Measurements from ENCODE around the gene FOXJ3.

Gene FOXJ3

GRCh38 chr1:42335050-42335808 lies at the start of gene FOXJ3:
Gene FOXJ3 (minus strand): TSS chr1:42335235. CDS start chr1:42311093, 24,142 bp downstream.
- peak; percentile 92 for DNase-seq

- no peak for DNase-seq
Measured at GRCh38 chr1:42381280-42381673, 46.2 kb upstream of the FOXJ3 start.

- peak; percentile 17 for DNase-seq
Measured at GRCh38 chr1:42380586-42381279, 45.7 kb upstream of the FOXJ3 start, which contains the start of gene RIMKLA. Gene RIMKLA (plus strand): TSS chr1:42380792. CDS start chr1:42380935, 143 bp downstream.

- no peak for DNase-seq
Measured at GRCh38 chr1:42379794-42380585, 45.0 kb upstream of the FOXJ3 start.

- no peak for DNase-seq
Measured at GRCh38 chr1:42372796-42373195, 37.8 kb upstream of the FOXJ3 start.

GRCh38 chr1:42370876-42371549 lies 36.0 kb upstream of the FOXJ3 start:
- DNase-seq = no peak

GRCh38 chr1:42369471-42369870 lies 34.4 kb upstream of the FOXJ3 start:
- no peak for DNase-seq

- no peak for DNase-seq
Measured at GRCh38 chr1:42368096-42368795, 33.2 kb upstream of the FOXJ3 start.

GRCh38 chr1:42365118-42365517 lies 30.1 kb upstream of the FOXJ3 start:
- no peak for DNase-seq

- no peak for DNase-seq
Measured at GRCh38 chr1:42364542-42364941, 29.5 kb upstream of the FOXJ3 start.

- no peak for DNase-seq
Measured at GRCh38 chr1:42364089-42364488, 29.1 kb upstream of the FOXJ3 start.

- no peak for DNase-seq
Measured at GRCh38 chr1:42359466-42359865, 24.4 kb upstream of the FOXJ3 start.

- DNase-seq = no peak
Measured at GRCh38 chr1:42358791-42359190, 23.8 kb upstream of the FOXJ3 start.

- no peak for DNase-seq
Measured at GRCh38 chr1:42350086-42350485, 15.1 kb upstream of the FOXJ3 start.

- DNase-seq = no peak
Measured at GRCh38 chr1:42348498-42348897, 13.5 kb upstream of the FOXJ3 start.

GRCh38 chr1:42343049-42343448 lies 8.0 kb upstream of the FOXJ3 start:
- no peak for DNase-seq

GRCh38 chr1:42340901-42341300 lies 5.9 kb upstream of the FOXJ3 start:
- DNase-seq = no peak

GRCh38 chr1:42340093-42340492 lies 5.1 kb upstream of the FOXJ3 start:
- no peak for DNase-seq

GRCh38 chr1:42336978-42337377 lies 1.9 kb upstream of the FOXJ3 start:
- DNase-seq = no peak

- no peak for DNase-seq
Measured at GRCh38 chr1:42335809-42336518, 929 bp upstream of the FOXJ3 start.

- peak; percentile 19 for DNase-seq
Measured at GRCh38 chr1:42334240-42335049, 590 bp downstream of the FOXJ3 start.
